HG03571 (cell line): ENCODE results near the gene FRMPD4.
A peak's percentile ranks its signal among the peaks of the same experiment; 100 is the strongest.

Experiments
- ATAC-seq: cut with Tn5 transposase; IDR thresholded peaks from one replicate; pipeline ENCODE4 v1.9.1; 2021; ENCODE audit not compliant: unreplicated experiment

FRMPD4 gene

GRCh38 chrX:12611471-12611870, 473.2 kb downstream of the FRMPD4 start:
- ATAC-seq = peak; percentile 59

- no peak for ATAC-seq
Observed at GRCh38 chrX:12614266-12614665, 476.0 kb downstream of the FRMPD4 start.

- ATAC-seq = no peak
Observed at GRCh38 chrX:12615061-12615460, 476.8 kb downstream of the FRMPD4 start.

GRCh38 chrX:12617241-12617640, 479.0 kb downstream of the FRMPD4 start:
- ATAC-seq = no peak

- no peak for ATAC-seq
Observed at GRCh38 chrX:12647230-12647629, 509.0 kb downstream of the FRMPD4 start.

GRCh38 chrX:12648995-12649394, 510.7 kb downstream of the FRMPD4 start:
- no peak for ATAC-seq

- ATAC-seq = no peak
Observed at GRCh38 chrX:12657433-12657832, 519.2 kb downstream of the FRMPD4 start.

- ATAC-seq = no peak
Observed at GRCh38 chrX:12657881-12658280, 519.6 kb downstream of the FRMPD4 start.

- no peak for ATAC-seq
Observed at GRCh38 chrX:12661464-12661863, 523.2 kb downstream of the FRMPD4 start.

GRCh38 chrX:12672367-12673106, 534.3 kb downstream of the FRMPD4 start:
- ATAC-seq = no peak

- no peak for ATAC-seq
Observed at GRCh38 chrX:12673487-12673886, 535.2 kb downstream of the FRMPD4 start.

GRCh38 chrX:12679522-12679921, 541.2 kb downstream of the FRMPD4 start:
- no peak for ATAC-seq

- no peak for ATAC-seq
Observed at GRCh38 chrX:12681047-12681446, 542.8 kb downstream of the FRMPD4 start.

- ATAC-seq = no peak
Observed at GRCh38 chrX:12685541-12685940, 547.3 kb downstream of the FRMPD4 start.

GRCh38 chrX:12686331-12686730, 548.1 kb downstream of the FRMPD4 start:
- ATAC-seq = no peak

- ATAC-seq = no peak
Observed at GRCh38 chrX:12690646-12691045, 552.4 kb downstream of the FRMPD4 start.

- ATAC-seq = no peak
Observed at GRCh38 chrX:12693754-12694153, 555.5 kb downstream of the FRMPD4 start.

- ATAC-seq = no peak
Observed at GRCh38 chrX:12700745-12701144, 562.5 kb downstream of the FRMPD4 start.

GRCh38 chrX:12701628-12702027, 563.4 kb downstream of the FRMPD4 start:
- no peak for ATAC-seq

- ATAC-seq = no peak
Observed at GRCh38 chrX:12702509-12703091, 564.3 kb downstream of the FRMPD4 start.

- no peak for ATAC-seq
Observed at GRCh38 chrX:12704706-12705105, 566.4 kb downstream of the FRMPD4 start.

- no peak for ATAC-seq
Observed at GRCh38 chrX:12709047-12709446, 570.8 kb downstream of the FRMPD4 start.
